HepG2 (cell line): ENCODE results near the gene CNTN5. TPM values are rescaled to one million over a fixed set of nuclear protein-coding genes. Genes with fewer than 3 reads are reported as not detected.

Source experiments
- ATAC-seq: fragments of 200-7000 bp; cut with Tn5 transposase; 3 replicates; pipeline ENCODE4 v1.9.1; 2020; ENCODE audit warnings: mild to moderate bottlenecking, moderate library complexity
- BruUV-seq: library from RNA; stranded (reverse); fragments of 400-500 nt; replicated peaks from 2 replicates; lab custom pipeline; 2021; lab: Mats Ljungman, UMichigan
- CTCF ChIA-PET: fragments of 300-600 bp; formaldehyde crosslinking; extraction: SDS; loops from one replicate; lab custom pipeline; 2021; ENCODE audit warnings: low total read pairs, inconsistent platforms, low intra/inter-chr PET ratio; lab: Yijun Ruan, JAX
- POLR2A ChIA-PET: fragments of 350-600 bp; sonication (Branson Sonifier 250); formaldehyde crosslinking; loops from one replicate; lab custom pipeline; 2020; ENCODE audit warnings: antibody characterized with exemption, inconsistent platforms; lab: Yijun Ruan, JAX
- DNase-seq: peaks from one replicate; pipeline ENCODE4 v3.0.0-alpha.2; 2015; ENCODE audit warnings: low spot score
- FAIRE-seq: peaks from 3 replicates; lab custom pipeline; 2011; peaks lifted over from hg19 to GRCh38; lab: Jason Lieb, UNC
- H2AFZ ChIP-seq: one replicate; pipeline ENCODE4 v1.6.1; 2011; ENCODE audit warnings: low read length, inconsistent platforms
- H3K27ac ChIP-seq: fragments of 300-600 bp; 3 replicates; pipeline ENCODE4 v1.8.0; 2011; ENCODE audit warnings: mixed run types, mild to moderate bottlenecking, mixed read lengths, low read length, inconsistent platforms; ENCODE audit not compliant: insufficient read depth; ENCODE audit errors: extremely low read length
- H3K27me3 ChIP-seq, 2 experiments: fragments of 200-600 bp in 1 of 2; 2 replicates in 1 of 2; 3 replicates in 1 of 2; pipeline versions ENCODE4 v1.6.0 to v1.8.0; 2011; ENCODE audit warnings: low read length in 2 of 2, mild to moderate bottlenecking in 2 of 2, moderate library complexity in 2 of 2, inconsistent platforms in 1 of 2; ENCODE audit not compliant: insufficient read depth in 2 of 2, control insufficient read depth in 1 of 2
- H3K36me3 ChIP-seq, 2 experiments: fragments of 200-600 bp in 1 of 2; replicated peaks in 1 of 2; 2 replicates in 1 of 2; 3 replicates in 1 of 2; pipeline versions ENCODE4 v1.5.1 to v1.8.0; 2011; ENCODE audit warnings: low read length in 2 of 2, inconsistent platforms in 1 of 2; ENCODE audit not compliant: insufficient read depth in 2 of 2, control insufficient read depth in 1 of 2
- H3K4me1 ChIP-seq: 2 replicates; pipeline ENCODE4 v1.5.1; 2012; ENCODE audit warnings: low read length, inconsistent platforms; ENCODE audit not compliant: insufficient read depth
- H3K4me2 ChIP-seq: 2 replicates; pipeline ENCODE4 v1.6.0; 2011; ENCODE audit warnings: low read depth, low read length, inconsistent platforms
- H3K4me3 ChIP-seq, 3 experiments: fragments of 200-600 bp in 1 of 3; sonication (generic), shearing (Covaris generic) in 1 of 3; replicated peaks in 1 of 3; 2 replicates each; pipeline ENCODE4 v1.5.1; 2011 to 2016; ENCODE audit warnings: low read length in 3 of 3, inconsistent platforms in 2 of 3, low read depth in 2 of 3, mild to moderate bottlenecking in 2 of 3, control low read depth in 1 of 3, mixed read lengths in 1 of 3; ENCODE audit not compliant: insufficient read depth in 1 of 3
- H3K79me2 ChIP-seq: one replicate; pipeline ENCODE4 v1.6.1; 2011; ENCODE audit warnings: low read length, inconsistent platforms; ENCODE audit not compliant: insufficient read depth
- H3K9ac ChIP-seq: 2 replicates; pipeline ENCODE4 v1.6.0; 2011; ENCODE audit warnings: mild to moderate bottlenecking, low read depth, low read length, inconsistent platforms; ENCODE audit not compliant: insufficient read depth
- H3K9me3 ChIP-seq: 2 replicates; pipeline ENCODE4 v1.5.1; 2012; ENCODE audit warnings: mild to moderate bottlenecking, low read length
- H4K20me1 ChIP-seq: 2 replicates; pipeline ENCODE4 v1.6.0; 2011; ENCODE audit warnings: inconsistent platforms, mild to moderate bottlenecking, low read length, moderate library complexity; ENCODE audit not compliant: insufficient read depth
- IRF1 ChIP-seq: sonication (generic); formaldehyde crosslinking; IDR thresholded peaks from 2 replicates; pipeline ENCODE4 v1.4.0; 2020; ENCODE audit warnings: low read depth, mild to moderate bottlenecking, missing genetic modification reagents
- MAFF ChIP-seq: IDR thresholded peaks from 2 replicates; pipeline ENCODE4 v1.6.1; 2011; ENCODE audit warnings: low read depth, low read length, improper control_type of control experiment
- MAFK ChIP-seq, 2 experiments: IDR thresholded peaks in 1 of 2; conservative IDR thresholded peaks in 1 of 2; 2 replicates each; pipeline ENCODE4 v1.6.1; 2011; ENCODE audit warnings: improper control_type of control experiment in 2 of 2, low read length in 2 of 2
- RFXANK ChIP-seq: IDR thresholded peaks from 2 replicates; pipeline ENCODE4 v1.6.1; 2016
- SNAI1 ChIP-seq: sonication (generic); formaldehyde crosslinking; IDR thresholded peaks from 2 replicates; pipeline ENCODE4 v1.5.0; 2020; ENCODE audit warnings: mild to moderate bottlenecking, missing genetic modification reagents, borderline replicate concordance
- ZNF460 ChIP-seq: sonication (generic); formaldehyde crosslinking; IDR thresholded peaks from 2 replicates; pipeline ENCODE4 v1.5.1; 2020; ENCODE audit warnings: missing genetic modification reagents, mild to moderate bottlenecking, borderline replicate concordance
- ZNF552 ChIP-seq: sonication (generic); formaldehyde crosslinking; IDR thresholded peaks from 2 replicates; pipeline ENCODE4 v1.9.0; 2022; ENCODE audit warnings: missing genetic modification reagents, mild to moderate bottlenecking, borderline replicate concordance
- ZNF678 ChIP-seq: sonication (generic); formaldehyde crosslinking; IDR thresholded peaks from 2 replicates; pipeline ENCODE4 v1.4.0; 2020; ENCODE audit warnings: mild to moderate bottlenecking, missing genetic modification reagents
- WGBS: methylation state at CpG from one replicate; pipeline ENCODE4 v1.1.6; 2017; ENCODE audit warnings: low lambda C conversion rate; 5-methylcytosine and 5-hydroxymethylcytosine counted together
- in situ Hi-C: cut with HindIII; loops from 2 replicates; pipeline ENCODE4 v1.10.0; 2017; ENCODE audit warnings: low pct_unique_long_range_greater_than_20kb; ENCODE audit not compliant: extremely low pct_ligation_motif_present
- intact Hi-C: fragments of 100-400 bp; cut with micrococcal nuclease; formaldehyde crosslinking; loops from one replicate; pipeline ENCODE4 v1.10.0; 2022; ENCODE audit not compliant: unreplicated experiment
- polyA plus RNA-seq, 8 experiments: library from polyadenylated mRNA; depleted of rRNA in 3 of 8; stranded (reverse) in 7 of 8; unstranded in 1 of 8; fragments of >200 nt; fragmentation: Illumina TruSeq in 4 of 8; extraction: Trizol in 4 of 8; gene quantifications; 2 replicates each; pipeline versions ENCODE4 v1.2.1 to v1.2.3, GENCODE V29; 2011 to 2016; ENCODE audit warnings: low read depth in 4 of 8, missing spikeins in 1 of 8, mixed read lengths in 1 of 8; ENCODE audit not compliant: insufficient read depth in 1 of 8
- total RNA-seq, 5 experiments: library from RNA; depleted of rRNA; stranded (reverse); fragments of >200 nt; fragmentation: Illumina TruSeq; extraction: Trizol; gene quantifications; 2 replicates each; pipeline ENCODE4 v1.2.3, GENCODE V29; 2016; ENCODE audit warnings: low read depth in 1 of 5

Gene CNTN5
- total and polyA plus RNA-seq, 2 of the 13 experiments (the other 11 are each of a cell fraction or from before 2014, with no cell fraction given), result not detected

- TF ChIP-seq ZNF678 (CRISPR knock-in tag), result no peak
- TF ChIP-seq SNAI1 (CRISPR knock-in tag), result no peak
- TF ChIP-seq RFXANK (CRISPR knock-in tag), result no peak
Measured at GRCh38 chr11:99391245-99391644, 370.5 kb downstream of the CNTN5 start (continued).

- BruUV-seq, result no TSS peak
- no peaks in the 10 kb centered on the region for H4K20me1 ChIP-seq
- H3K79me2 ChIP-seq, result no peaks in the 10 kb centered on the region
- no peak overlapping the region for H2AFZ ChIP-seq
- H3K27ac ChIP-seq, result no peak overlapping the region
- H3K4me3 ChIP-seq, result no peak overlapping the region
- H3K4me2 ChIP-seq, result no peak overlapping the region
- 0% methylated on average over 2 of the region's 2 CpGs for WGBS
- H3K36me3 ChIP-seq, result no peaks in the 10 kb centered on the region
- DNase-seq (no peak), ATAC-seq (no peak), FAIRE-seq (no peak)
- in situ Hi-C loops, result no loop called here
- H3K9ac ChIP-seq, result no peak overlapping the region
- POLR2A ChIA-PET, result no interaction called here
- intact Hi-C loops, result no loop called here
- no peaks in the 10 kb centered on the region for H3K4me1 ChIP-seq
- no peak for TF ChIP-seq ZNF460 (CRISPR knock-in tag)
- no peak for TF ChIP-seq IRF1 (CRISPR knock-in tag)
- CTCF ChIA-PET, result no interaction called here
- no peaks in the 10 kb centered on the region for H3K27me3 ChIP-seq
- no peaks in the 10 kb centered on the region for H3K9me3 ChIP-seq
Measured at GRCh38 chr11:99406345-99406744, 385.6 kb downstream of the CNTN5 start.

GRCh38 chr11:99410636-99411035, 389.9 kb downstream of the CNTN5 start:
- no TSS peak for BruUV-seq
- peak; percentile 81 for TF ChIP-seq MAFF
- TF ChIP-seq MAFK (conservative IDR thresholded peaks at IDR 0.05 in 1 of 2, IDR thresholded peaks at IDR 0.05 in 1 of 2; ENCODE audit: low read length in 2 of 2), result peak; percentile 80 to 91
- TF ChIP-seq ZNF552 (CRISPR knock-in tag), result no peak
- TF ChIP-seq, all 625 proteins: peak for 2
- FAIRE-seq, result no peak

More at GRCh38 chr11:99410636-99411035, 389.9 kb downstream of the CNTN5 start:
- no peak overlapping the region for H3K4me3 ChIP-seq
- ChIA-PET CTCF (no interaction called here), POLR2A (no interaction called here)
- H4K20me1 ChIP-seq, result no peaks in the 10 kb centered on the region
- H3K36me3 ChIP-seq, result no peaks in the 10 kb centered on the region
- DNase-seq (no peak), ATAC-seq (no peak)
- WGBS, result 48% methylated on average over 3 of the region's 3 CpGs
- no peak overlapping the region for H3K9ac ChIP-seq
- no peaks in the 10 kb centered on the region for H3K27me3 ChIP-seq
- H2AFZ ChIP-seq, result no peak overlapping the region
- in situ Hi-C loops, result no loop called here
- no peak overlapping the region for H3K27ac ChIP-seq
- no peaks in the 10 kb centered on the region for H3K4me1 ChIP-seq
- no peaks in the 10 kb centered on the region for H3K79me2 ChIP-seq
- no peaks in the 10 kb centered on the region for H3K9me3 ChIP-seq
- H3K4me2 ChIP-seq, result no peak overlapping the region
- intact Hi-C loops, result no loop called here
